Measurements from ENCODE around the gene COG8.

GRCh38 chr16:69378760-69379159, 39.4 kb upstream of the COG8 start:
- TF ChIP-seq EZH2 (IDR thresholded peaks at IDR 0.05; ENCODE audit: insufficient read depth, low read length), result no peak
- no peak for TF ChIP-seq CTCF (IDR thresholded peaks at IDR 0.05; ENCODE audit: insufficient read depth, low read depth, low read length)

Measured in astrocyte (in vitro differentiated cells and primary cell).